Measurements from ENCODE around the gene NOXRED1. TPM values are rescaled to one million over a fixed set of nuclear protein-coding genes. Genes with fewer than 3 reads are reported as not detected.
A peak's percentile ranks its signal among the peaks of the same experiment; 100 is the strongest.

Gene NOXRED1
- total and polyA plus RNA-seq, 4 experiments from 2014 or later: 1.1 TPM; not detected in 2

DNA sequence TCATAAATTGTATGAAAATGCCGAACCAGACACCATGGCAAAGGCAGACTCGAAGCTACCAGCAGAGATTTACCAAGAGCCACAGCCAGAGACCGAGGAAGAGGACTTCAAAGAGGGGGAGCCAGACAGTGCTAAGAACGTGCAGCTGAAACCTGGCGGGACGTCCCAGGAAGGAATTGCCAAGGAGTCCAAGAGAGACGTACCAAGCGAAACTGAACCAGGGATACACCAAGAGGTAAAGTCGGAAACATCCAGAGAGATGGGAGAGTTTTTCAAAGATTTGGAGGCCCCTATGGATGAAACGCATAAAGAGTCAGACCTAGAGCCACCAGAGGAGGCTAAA, 45.9 kb downstream of the NOXRED1 start:
- no peak overlapping the region for H3K27ac Mint-ChIP-seq
- no peak overlapping the region for H3K4me3 Mint-ChIP-seq
- no peaks in the 10 kb centered on the region for H3K9me3 Mint-ChIP-seq
- CTCF ChIA-PET (ENCODE audit: partially characterized antibody): interaction anchor here (0.9 to 2.5 kb wide), 6 partner anchors 52 to 329 kb away, joined by 3 to 11 read pairs (median 7); partner anchors contain the start of genes AHSA1, GSTZ1, POMT2 and VIPAS39
- H3K27me3 Mint-ChIP-seq: no peaks in the 10 kb centered on the region
- peak overlapping the region; percentile 94 to 97 for H3K4me3 ChIP-seq (ENCODE audit: low read length in 2 of 2)
- no peaks in the 10 kb centered on the region for H3K27me3 ChIP-seq (ENCODE audit: insufficient read depth, low read length)
- peak overlapping the region; percentile 74 for H3K27ac ChIP-seq (ENCODE audit: low read depth, low read length)
- POLR2A ChIA-PET (ENCODE audit: partially characterized antibody): interaction anchor here (0.6 to 1.9 kb wide), 14 partner anchors 17 to 449 kb away, joined by 3 to 29 read pairs (median 3); partner anchors contain the start of genes AHSA1, ALKBH1, CIPC and GSTZ1
- no peaks in the 10 kb centered on the region for H3K9me3 ChIP-seq (ENCODE audit: control insufficient read depth in 1 of 2, low read length in 2 of 2)
- peaks cover 29 to 39% (median 33%) of the 10 kb centered on the region in 4 donors for H3K4me1 Mint-ChIP-seq
- no peak for DNase-seq
- intact Hi-C loops (cut with micrococcal nuclease): loop anchor here (1.0 to 10.0 kb wide), 6 partner anchors 56 to 565 kb away; partner anchors contain the start of genes ALKBH1, ANGEL1, GSTZ1 and SLIRP
- peaks cover 0 to 3% of the 10 kb centered on the region in 2 donors for H3K36me3 Mint-ChIP-seq
- peaks cover 41% of the 10 kb centered on the region for H3K4me1 ChIP-seq (ENCODE audit: insufficient read depth, low read length)
- H3K36me3 ChIP-seq (ENCODE audit: insufficient read depth, low read length): no peaks in the 10 kb centered on the region

DNA sequence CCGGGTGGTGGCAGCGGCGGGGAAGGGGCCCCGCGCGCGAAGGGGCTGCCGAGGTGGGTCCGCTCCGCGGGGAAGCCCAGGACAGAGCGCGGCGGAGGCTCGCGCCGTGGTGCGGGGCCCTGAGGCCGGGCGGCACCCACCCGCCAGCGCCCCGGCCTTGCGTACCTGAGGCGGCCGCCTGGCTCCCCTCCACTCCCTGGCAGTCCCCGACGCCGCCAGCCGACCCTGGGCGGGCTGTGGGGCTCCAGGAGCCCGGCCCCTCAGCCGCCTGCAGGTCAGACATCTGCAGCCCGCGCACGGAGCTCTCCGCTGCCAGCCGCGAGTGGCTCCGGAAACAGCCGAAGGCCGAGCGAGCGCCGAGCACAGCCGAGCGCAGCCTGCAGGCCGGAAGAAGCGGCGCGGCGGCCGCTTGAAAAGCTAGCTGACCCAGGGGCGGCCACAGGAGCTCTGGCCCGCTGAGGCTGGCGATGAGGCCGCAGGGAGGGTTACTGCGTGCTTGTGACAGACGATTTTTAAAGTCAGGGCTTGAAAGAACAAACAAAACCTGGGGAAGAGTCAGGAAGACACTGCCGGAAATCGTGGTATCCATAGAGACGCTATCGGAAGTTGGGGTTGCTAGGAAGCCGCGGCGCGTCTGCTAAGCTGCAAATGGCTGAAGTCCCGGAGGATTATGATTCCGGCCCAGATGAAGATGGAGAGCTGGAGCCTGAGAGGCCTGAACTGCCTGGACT, 46.4 kb downstream of the NOXRED1 start, which contains the start of the genes SAMD15 and TMED8:
Gene SAMD15, plus strand, starts transcription at position 609 of the 731 bp plus-strand sequence. Its CDS starts 40 bp downstream, at position 649.
Gene TMED8, minus strand, starts transcription at position 324 of the 731 bp plus-strand sequence. Its CDS starts 41 bp downstream, at position 283.
- Mint-ChIP-seq H3K27me3 (no peaks in the 10 kb centered on the region), H3K4me1 (peaks cover 30 to 42% (median 36%) of the 10 kb centered on the region in 4 donors), H3K9me3 (no peaks in the 10 kb centered on the region), H3K4me3 (peak within 1 kb of the TSS; percentile 85 to 94 (median 90)), H3K36me3 (peaks cover 0 to 3% of the 10 kb centered on the region in 2 donors), H3K27ac (peak within 1 kb of the TSS in 6 of 7 donors; percentile 84 to 95 (median 92))
- H3K27ac ChIP-seq (ENCODE audit: low read depth, low read length): peak within 1 kb of the TSS; percentile 74
- H3K4me3 ChIP-seq (ENCODE audit: low read length in 2 of 2): peak within 1 kb of the TSS; percentile 94 to 97
- ChIA-PET POLR2A (ENCODE audit: partially characterized antibody) (interaction anchor here (0.6 to 1.9 kb wide), 15 partner anchors 18 to 450 kb away, joined by 3 to 29 read pairs (median 3); partner anchors contain the start of genes AHSA1, ALKBH1, CIPC and GSTZ1), CTCF (ENCODE audit: partially characterized antibody) (interaction anchor here (0.9 to 2.5 kb wide), 6 partner anchors 51 to 330 kb away, joined by 3 to 11 read pairs (median 7); partner anchors contain the start of genes AHSA1, GSTZ1, POMT2 and VIPAS39)
- intact Hi-C loops (cut with micrococcal nuclease): loop anchor here (1.0 to 10.0 kb wide), 6 partner anchors 56 to 565 kb away; partner anchors contain the start of genes ALKBH1, ANGEL1, GSTZ1 and SLIRP
- no peaks in the 10 kb centered on the region for H3K27me3 ChIP-seq (ENCODE audit: insufficient read depth, low read length)
- peak; percentile 81 to 87 (median 87) for DNase-seq
- no peaks in the 10 kb centered on the region for H3K9me3 ChIP-seq (ENCODE audit: control insufficient read depth in 1 of 2, low read length in 2 of 2)
- H3K36me3 ChIP-seq (ENCODE audit: insufficient read depth, low read length): no peaks in the 10 kb centered on the region
- peaks cover 46% of the 10 kb centered on the region for H3K4me1 ChIP-seq (ENCODE audit: insufficient read depth, low read length)

GRCh38 chr14:77375973-77376770, 47.2 kb downstream of the NOXRED1 start:
- peaks cover 53% of the 10 kb centered on the region for H3K4me1 ChIP-seq (ENCODE audit: insufficient read depth, low read length)
- Mint-ChIP-seq H3K4me3 (peak overlapping the region; percentile 85 to 94 (median 90)), H3K27me3 (no peaks in the 10 kb centered on the region), H3K9me3 (no peaks in the 10 kb centered on the region), H3K27ac (peak overlapping the region in 6 of 7 donors; percentile 84 to 95 (median 92)), H3K36me3 (peaks cover 0 to 3% of the 10 kb centered on the region in 2 donors), H3K4me1 (peaks cover 32 to 49% (median 40%) of the 10 kb centered on the region in 4 donors)
- peak overlapping the region; percentile 74 for H3K27ac ChIP-seq (ENCODE audit: low read depth, low read length)
- H3K9me3 ChIP-seq (ENCODE audit: control insufficient read depth in 1 of 2, low read length in 2 of 2): no peaks in the 10 kb centered on the region
- ChIA-PET CTCF (ENCODE audit: partially characterized antibody) (interaction anchor here (1.7 to 2.5 kb wide), 5 partner anchors 50 to 83 kb away, joined by 5 to 11 read pairs (median 8); partner anchors contain the start of genes AHSA1, GSTZ1, POMT2 and VIPAS39), POLR2A (ENCODE audit: partially characterized antibody) (interaction anchor here (0.9 to 1.9 kb wide), 10 partner anchors 12 to 384 kb away, joined by 3 to 29 read pairs (median 4); partner anchors contain the start of genes AHSA1, CIPC, GSTZ1 and POMT2)
- H3K27me3 ChIP-seq (ENCODE audit: insufficient read depth, low read length): no peaks in the 10 kb centered on the region
- peak in 1 of 5 donors; percentile 48 for DNase-seq
- peak overlapping the region; percentile 42 to 97 for H3K4me3 ChIP-seq (ENCODE audit: low read length in 2 of 2)
- no peaks in the 10 kb centered on the region for H3K36me3 ChIP-seq (ENCODE audit: insufficient read depth, low read length)
- intact Hi-C loops (cut with micrococcal nuclease): loop anchor here (5.0 to 10.0 kb wide), 3 partner anchors 239 to 564 kb away; partner anchors contain the start of genes ALKBH1, ANGEL1, SLIRP and SPTLC2

GRCh38 chr14:77375164-77375950, 48.0 kb downstream of the NOXRED1 start:
- Histone ChIP-seq H3K36me3 (ENCODE audit: insufficient read depth, low read length) (no peaks in the 10 kb centered on the region), H3K27ac (ENCODE audit: low read depth, low read length) (peak overlapping the region; percentile 74), H3K4me3 (ENCODE audit: low read length in 2 of 2) (peak overlapping the region in 1 of 2 donors; percentile 97), H3K4me1 (ENCODE audit: insufficient read depth, low read length) (peaks cover 54% of the 10 kb centered on the region), H3K9me3 (ENCODE audit: control insufficient read depth in 1 of 2, low read length in 2 of 2) (no peaks in the 10 kb centered on the region), H3K27me3 (ENCODE audit: insufficient read depth, low read length) (no peaks in the 10 kb centered on the region)
- ChIA-PET POLR2A (ENCODE audit: partially characterized antibody) (interaction anchor here (0.9 kb wide), 1 partner anchor 13 kb away, joined by 3 read pairs; no protein-coding TSS in a partner anchor), CTCF (ENCODE audit: partially characterized antibody) (interaction anchor here (2.1 to 2.5 kb wide), 2 partner anchors 54 to 59 kb away, joined by 9 to 11 read pairs; partner anchors contain the start of genes GSTZ1 and POMT2)
- Mint-ChIP-seq H3K4me3 (peak overlapping the region; percentile 85 to 94 (median 90)), H3K36me3 (peaks cover 0 to 3% of the 10 kb centered on the region in 2 donors), H3K4me1 (peaks cover 33 to 49% (median 42%) of the 10 kb centered on the region in 4 donors), H3K27me3 (no peaks in the 10 kb centered on the region), H3K27ac (peak overlapping the region in 6 of 7 donors; percentile 49 to 95 (median 88)), H3K9me3 (no peaks in the 10 kb centered on the region)
- intact Hi-C loops (cut with micrococcal nuclease): loop anchor here (5.0 to 10.0 kb wide), 3 partner anchors 239 to 563 kb away; partner anchors contain the start of genes ALKBH1, ANGEL1, SLIRP and SPTLC2
- no peak for DNase-seq

DNA sequence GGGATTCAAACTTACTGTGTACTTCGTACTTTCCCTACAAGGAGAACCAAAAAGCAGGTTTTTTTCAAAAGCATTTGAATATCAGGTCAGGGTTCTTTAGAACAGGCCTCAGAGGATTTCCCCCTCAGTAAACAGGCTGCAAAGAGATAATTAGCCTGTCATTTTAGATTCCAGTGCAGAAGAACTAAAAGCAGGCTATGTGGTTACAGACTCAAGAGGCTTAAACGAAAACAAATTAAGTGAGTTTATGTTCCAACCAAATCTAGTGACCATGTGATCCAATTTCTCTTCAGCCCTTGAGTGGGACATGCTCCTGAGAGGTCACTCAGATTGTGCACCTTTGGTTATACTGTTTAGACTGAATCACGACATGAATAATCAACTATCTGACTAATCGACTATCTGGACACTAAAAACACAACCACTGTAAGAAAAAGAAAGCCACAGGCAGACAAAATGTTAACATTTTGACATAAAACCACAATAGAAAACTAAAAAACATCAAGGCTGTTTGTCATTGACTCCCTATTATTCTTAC, 51.0 kb downstream of the NOXRED1 start:
- H3K4me3 Mint-ChIP-seq: peak overlapping the region in 6 of 8 donors; percentile 3 to 68 (median 40)
- peak in 3 of 5 donors; percentile 9 to 23 (median 12) for DNase-seq
- intact Hi-C loops (cut with micrococcal nuclease): loop anchor here (10.0 kb wide), 2 partner anchors 242 to 332 kb away; partner anchors contain the start of genes ALKBH1, SLIRP and SPTLC2
- H3K27me3 Mint-ChIP-seq: no peaks in the 10 kb centered on the region
- peaks cover 43 to 62% (median 53%) of the 10 kb centered on the region in 4 donors for H3K4me1 Mint-ChIP-seq
- ChIA-PET CTCF (ENCODE audit: partially characterized antibody) (no interaction called here), POLR2A (ENCODE audit: partially characterized antibody) (no interaction called here)
- H3K27ac ChIP-seq (ENCODE audit: low read depth, low read length): no peak overlapping the region
- no peaks in the 10 kb centered on the region for H3K27me3 ChIP-seq (ENCODE audit: insufficient read depth, low read length)
- peaks cover 66% of the 10 kb centered on the region for H3K4me1 ChIP-seq (ENCODE audit: insufficient read depth, low read length)
- peak overlapping the region in 6 of 7 donors; percentile 18 to 85 (median 68) for H3K27ac Mint-ChIP-seq
- no peak overlapping the region for H3K4me3 ChIP-seq (ENCODE audit: low read length in 2 of 2)
- H3K36me3 ChIP-seq (ENCODE audit: insufficient read depth, low read length): no peaks in the 10 kb centered on the region
- H3K9me3 Mint-ChIP-seq: no peaks in the 10 kb centered on the region
- H3K9me3 ChIP-seq (ENCODE audit: control insufficient read depth in 1 of 2, low read length in 2 of 2): no peaks in the 10 kb centered on the region
- H3K36me3 Mint-ChIP-seq: peaks cover 0 to 3% of the 10 kb centered on the region in 2 donors
